Esophagus squamous epithelium (tissue), 4 donors: Measurements from ENCODE around the gene ANO2.

Experiments used
- POLR2A ChIP-seq, 4 donors: fragments of 450-650 bp; IDR thresholded peaks; one replicate each; pipeline ENCODE4 v1.6.1; 2017; ENCODE audit warnings: antibody characterized with exemption in 4 of 4, mild to moderate bottlenecking in 4 of 4, moderate library complexity in 3 of 4
- TF ChIP-seq, protein P1 (sequence below), 6 experiments: fragments of 450-650 bp in 4 of 6; fragments of 200-600 bp in 2 of 6; sonication (generic) in 2 of 6; IDR thresholded peaks; one replicate each; pipeline ENCODE4 v1.5.1; 2016 to 2019; ENCODE audit warnings: antibody characterized with exemption in 6 of 6, mild to moderate bottlenecking in 4 of 6, moderate library complexity in 4 of 6

DNA sequence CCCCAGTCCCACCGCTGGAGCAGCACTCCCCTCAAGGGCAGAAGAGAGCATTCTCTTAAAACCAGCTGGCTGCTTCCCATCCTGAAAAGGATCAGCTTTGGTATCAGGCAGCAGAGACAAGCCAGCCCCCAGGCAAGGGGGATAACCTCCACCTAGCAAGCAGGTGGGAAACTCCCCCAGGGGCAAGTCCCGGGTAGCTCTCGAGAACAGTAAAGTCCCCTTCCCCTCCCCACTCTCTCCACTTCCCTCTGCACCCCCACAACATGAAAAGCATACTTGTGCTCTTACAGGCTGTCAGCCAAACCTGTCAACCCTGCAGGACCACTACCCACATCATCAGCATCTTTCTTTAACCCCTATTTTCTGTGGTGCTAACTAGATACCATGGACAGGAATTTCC lies 259.1 kb downstream of the ANO2 start:
- TF ChIP-seq POLR2A (IDR thresholded peaks at IDR 0.05) = no peak
- TF ChIP-seq, protein P1, sequence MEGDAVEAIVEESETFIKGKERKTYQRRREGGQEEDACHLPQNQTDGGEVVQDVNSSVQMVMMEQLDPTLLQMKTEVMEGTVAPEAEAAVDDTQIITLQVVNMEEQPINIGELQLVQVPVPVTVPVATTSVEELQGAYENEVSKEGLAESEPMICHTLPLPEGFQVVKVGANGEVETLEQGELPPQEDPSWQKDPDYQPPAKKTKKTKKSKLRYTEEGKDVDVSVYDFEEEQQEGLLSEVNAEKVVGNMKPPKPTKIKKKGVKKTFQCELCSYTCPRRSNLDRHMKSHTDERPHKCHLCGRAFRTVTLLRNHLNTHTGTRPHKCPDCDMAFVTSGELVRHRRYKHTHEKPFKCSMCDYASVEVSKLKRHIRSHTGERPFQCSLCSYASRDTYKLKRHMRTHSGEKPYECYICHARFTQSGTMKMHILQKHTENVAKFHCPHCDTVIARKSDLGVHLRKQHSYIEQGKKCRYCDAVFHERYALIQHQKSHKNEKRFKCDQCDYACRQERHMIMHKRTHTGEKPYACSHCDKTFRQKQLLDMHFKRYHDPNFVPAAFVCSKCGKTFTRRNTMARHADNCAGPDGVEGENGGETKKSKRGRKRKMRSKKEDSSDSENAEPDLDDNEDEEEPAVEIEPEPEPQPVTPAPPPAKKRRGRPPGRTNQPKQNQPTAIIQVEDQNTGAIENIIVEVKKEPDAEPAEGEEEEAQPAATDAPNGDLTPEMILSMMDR (IDR thresholded peaks at IDR 0.05) = no peak
